HG03571 (cell line): ENCODE data around the gene ANKRD16.

ENCODE experiments used
- ATAC-seq: cut with Tn5 transposase; IDR thresholded peaks from one replicate; pipeline ENCODE4 v1.9.1; 2021; ENCODE audit not compliant: unreplicated experiment

The ANKRD16 gene

DNA sequence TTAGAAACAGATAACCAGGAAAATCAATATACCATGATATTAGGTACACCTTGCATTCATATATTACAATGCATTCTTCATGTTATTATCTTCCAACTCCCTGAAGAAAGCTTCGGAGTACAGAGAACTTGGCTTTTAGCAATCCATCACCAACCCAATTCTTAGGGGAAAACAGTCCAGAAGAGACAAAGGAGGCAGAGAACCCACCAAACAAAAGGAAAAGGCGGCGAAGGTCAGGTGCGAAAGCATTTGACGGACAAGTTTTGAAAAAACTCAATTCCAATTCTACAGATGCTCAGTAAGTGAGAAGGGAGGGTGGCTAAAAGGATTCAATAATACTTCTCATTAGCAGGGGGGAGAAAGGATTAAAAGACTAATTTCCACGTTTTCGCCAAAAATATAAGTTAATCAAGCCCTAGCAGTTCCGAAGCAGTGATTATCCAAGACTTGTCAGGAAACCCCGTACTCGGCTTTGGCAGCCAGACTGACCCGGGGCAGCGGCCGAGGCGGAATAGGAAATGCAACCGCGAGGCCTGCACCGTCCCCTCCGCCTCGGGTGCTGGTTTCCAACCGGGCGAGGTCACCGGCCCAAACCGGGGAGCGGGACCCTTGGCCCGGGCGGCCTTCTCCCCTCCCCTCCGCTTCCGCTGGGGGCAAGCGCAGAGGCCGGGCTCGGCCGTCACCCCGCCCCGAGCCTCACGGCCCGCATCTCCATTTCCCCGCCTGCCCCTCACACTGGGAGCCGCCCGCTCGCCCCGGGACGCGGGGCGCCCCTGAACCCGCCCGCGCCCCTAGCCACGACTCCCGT is 77.2 kb downstream of the ANKRD16 start:
- ATAC-seq = peak; percentile 14
